GM18951 (cell line): ENCODE measurements around the gene RNU1-2.
"Not testable (repeated sequence)": the region's sequence is repeated elsewhere in the genome, so short reads cannot be mapped to it uniquely, and the experiment has no call there.

ENCODE experiments used
- POLR2A ChIP-seq: IDR thresholded peaks from 4 replicates; pipeline ENCODE4 v1.6.1; 2011; ENCODE audit warnings: mild to moderate bottlenecking; ENCODE audit not compliant: insufficient read length, insufficient read depth; ENCODE audit errors: extremely low read depth
- in situ Hi-C: fragments of 300-500 bp; cut with MboI; formaldehyde crosslinking; loops from one replicate; pipeline ENCODE4 v1.12.0; 2022; ENCODE audit warnings: low sequenced_read_pairs, mixed read lengths, inconsistent platforms; ENCODE audit not compliant: unreplicated experiment

The RNU1-2 gene

DNA sequence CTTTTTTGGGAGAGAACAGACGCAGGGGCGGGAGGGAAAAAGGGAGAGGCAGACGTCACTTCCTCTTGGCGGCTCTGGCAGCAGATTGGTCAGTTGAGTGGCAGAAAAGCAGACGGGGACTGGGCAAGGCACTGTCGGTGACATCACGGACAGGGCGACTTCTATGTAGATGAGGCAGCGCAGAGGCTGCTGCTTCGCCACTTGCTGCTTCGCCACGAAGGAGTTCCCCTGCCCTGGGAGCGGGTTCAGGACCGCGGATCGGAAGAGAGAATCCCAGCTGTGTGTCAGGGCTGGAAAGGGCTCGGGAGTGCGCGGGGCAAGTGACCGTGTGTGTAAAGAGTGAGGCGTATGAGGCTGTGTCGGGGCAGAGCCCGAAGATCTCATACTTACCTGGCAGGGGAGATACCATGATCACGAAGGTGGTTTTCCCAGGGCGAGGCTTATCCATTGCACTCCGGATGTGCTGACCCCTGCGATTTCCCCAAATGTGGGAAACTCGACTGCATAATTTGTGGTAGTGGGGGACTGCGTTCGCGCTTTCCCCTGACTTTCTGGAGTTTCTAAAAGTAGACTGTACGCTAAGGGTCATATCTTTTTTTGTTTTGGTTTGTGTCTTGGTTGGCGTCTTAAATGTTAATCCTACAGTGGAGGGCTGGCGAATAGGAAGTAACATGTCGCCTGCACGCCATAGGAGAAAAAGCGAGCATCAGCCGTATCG lies at the start of gene RNU1-2:
RNU1-2 (plus strand) TSS at position 383 of the 718 bp plus-strand sequence.
- TF ChIP-seq POLR2A, result peak; percentile 94
- in situ Hi-C loops, result not testable (repeated sequence)

DNA sequence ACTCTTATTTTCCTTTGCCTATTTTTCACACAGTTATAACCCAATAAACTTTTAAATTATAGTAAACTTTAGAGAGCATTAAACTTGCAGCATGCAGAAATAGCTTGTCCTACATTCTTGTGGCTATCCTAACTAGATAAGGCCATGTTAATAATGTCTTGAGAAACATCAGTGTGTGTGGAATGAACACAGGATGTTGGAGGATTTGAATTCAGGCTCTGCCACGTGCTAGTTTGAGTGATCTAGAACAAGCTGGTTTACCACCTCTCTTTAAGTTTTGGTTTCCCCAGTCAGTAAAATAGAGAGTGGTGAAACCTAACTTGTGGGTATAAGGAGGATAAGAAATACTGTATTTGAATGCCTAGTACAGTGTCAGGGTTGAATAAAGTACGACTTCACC lies 39.6 kb upstream of the RNU1-2 start:
- in situ Hi-C loops, result not testable (repeated sequence)

DNA sequence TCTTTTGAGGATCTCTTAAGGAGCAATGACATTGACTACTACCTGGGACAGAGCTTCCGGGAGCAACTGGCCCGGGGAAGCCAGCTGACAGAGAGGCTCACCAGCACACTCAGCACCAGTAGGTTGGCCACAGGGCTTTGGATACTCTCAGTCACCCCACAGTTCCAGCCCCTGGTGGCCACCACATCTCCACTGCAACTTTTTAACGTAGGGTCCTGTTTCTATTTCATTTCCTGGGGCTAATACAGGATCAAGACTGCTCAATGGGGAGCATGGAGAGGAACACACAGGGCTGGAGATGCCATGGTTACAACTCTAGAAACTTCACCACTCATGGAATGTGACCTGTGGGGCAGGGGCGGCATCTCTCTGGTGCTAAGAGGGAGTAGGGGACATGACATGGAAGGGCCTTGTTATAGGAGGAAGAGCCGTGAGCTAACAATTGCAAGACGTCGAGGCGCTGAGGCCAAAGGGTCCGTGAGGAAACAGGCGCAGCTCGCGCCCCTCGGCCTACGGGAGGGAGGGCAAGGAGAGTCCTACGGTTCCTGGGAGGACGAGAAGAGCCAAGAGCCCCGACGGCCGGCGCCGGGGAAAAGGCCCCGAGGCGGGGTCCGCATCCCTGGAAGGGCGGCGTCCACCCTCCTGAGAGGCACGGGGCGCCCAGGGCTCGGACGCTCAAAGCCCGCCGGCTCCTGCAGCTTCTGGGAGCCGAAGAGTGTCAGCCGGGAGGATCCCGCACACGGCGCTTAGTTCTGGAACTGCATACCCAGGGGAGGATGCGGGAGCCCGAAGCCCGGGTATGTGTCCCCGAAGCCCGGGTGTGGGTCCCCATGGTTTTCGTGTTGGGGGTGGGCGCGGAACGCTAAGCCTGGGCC lies 36.4 kb upstream of the RNU1-2 start:
- in situ Hi-C loops, result loop anchor here (10.0 kb wide), 1 partner anchor 315 kb away; no protein-coding TSS in a partner anchor

DNA sequence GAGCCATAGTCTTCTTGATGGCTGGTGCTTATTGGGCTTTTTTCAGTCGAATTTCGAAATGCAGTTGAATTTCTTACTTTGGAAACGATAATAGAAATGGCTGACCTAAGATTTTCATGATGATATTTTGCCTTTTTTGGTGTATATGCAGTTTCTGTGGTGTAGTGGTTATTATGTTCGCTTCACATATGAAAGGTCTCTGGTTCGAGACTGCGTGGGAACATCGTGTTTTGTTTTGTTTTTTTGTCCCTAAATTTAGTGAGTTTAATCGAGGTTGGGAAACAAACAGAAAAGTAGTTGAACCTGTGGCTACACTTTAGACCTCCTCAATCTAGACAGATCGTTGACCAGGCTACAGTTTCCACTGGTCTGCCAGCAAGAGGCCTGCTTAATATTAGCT lies 35.7 kb upstream of the RNU1-2 start:
- in situ Hi-C loops, result loop anchor here (10.0 kb wide), 1 partner anchor 315 kb away; no protein-coding TSS in a partner anchor

DNA sequence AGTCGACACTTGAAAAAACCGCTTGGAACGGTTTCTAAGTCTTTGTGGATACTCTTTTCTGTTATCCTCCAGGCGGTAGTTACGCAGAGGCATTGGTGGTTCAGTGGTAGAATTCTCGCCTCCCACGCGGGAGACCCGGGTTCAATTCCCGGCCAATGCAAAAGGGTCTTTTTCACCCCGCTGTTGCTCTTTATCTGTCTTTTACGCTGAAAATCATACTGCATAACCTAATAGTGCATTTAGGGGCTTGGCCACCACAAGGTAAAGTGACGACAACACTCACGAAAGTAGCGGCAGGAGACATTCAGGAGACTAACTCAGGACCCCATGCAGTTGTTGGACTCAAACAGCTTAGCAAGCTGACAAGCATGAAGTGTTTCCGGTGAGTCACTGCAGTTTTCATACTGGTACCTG lies 33.9 kb upstream of the RNU1-2 start:
- in situ Hi-C loops, result loop anchor here (10.0 kb wide), 1 partner anchor 317 kb away; no protein-coding TSS in a partner anchor

DNA sequence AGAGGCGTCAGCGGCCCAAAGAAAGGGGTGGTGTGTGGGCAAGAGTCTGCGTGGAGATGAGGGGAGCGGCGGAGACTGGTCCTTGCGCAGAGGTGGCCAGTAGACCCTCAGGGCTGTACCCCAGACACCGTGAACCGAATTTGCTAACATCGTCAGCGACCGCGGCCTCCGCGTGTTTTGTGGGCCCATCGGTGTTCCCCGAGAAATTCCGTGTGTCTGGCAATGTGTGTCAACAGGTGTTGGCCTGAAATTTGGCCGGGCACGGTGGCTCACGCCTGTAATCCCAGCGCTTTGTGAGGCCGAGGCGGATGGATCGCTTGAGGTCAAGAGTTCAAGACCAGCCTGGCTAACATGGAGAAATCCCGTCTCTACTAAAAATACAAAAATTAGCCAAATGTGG lies 33.4 kb upstream of the RNU1-2 start:
- in situ Hi-C loops, result loop anchor here (10.0 kb wide), 1 partner anchor 318 kb away; no protein-coding TSS in a partner anchor

DNA sequence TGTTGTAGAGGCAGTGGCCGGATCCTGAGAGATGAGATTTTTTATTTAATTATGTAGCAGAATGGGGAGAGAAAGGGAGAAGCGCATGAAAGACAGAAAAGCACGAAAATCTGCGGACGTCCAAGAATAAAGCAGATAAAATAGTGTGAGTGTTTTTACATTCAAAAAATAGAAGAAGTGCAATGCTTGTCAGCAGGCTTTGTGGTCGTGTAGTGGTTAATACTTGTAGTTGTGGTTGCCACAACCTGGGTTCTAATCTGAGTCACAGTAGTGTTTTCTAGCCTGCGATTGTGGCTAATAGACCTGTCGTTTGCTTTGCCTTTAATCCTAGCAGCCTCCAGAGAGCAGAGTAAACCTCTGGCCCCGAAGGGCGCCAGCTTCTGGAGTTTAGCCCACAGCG lies 32.8 kb upstream of the RNU1-2 start:
- in situ Hi-C loops, result loop anchor here (10.0 kb wide), 1 partner anchor 318 kb away; no protein-coding TSS in a partner anchor

DNA sequence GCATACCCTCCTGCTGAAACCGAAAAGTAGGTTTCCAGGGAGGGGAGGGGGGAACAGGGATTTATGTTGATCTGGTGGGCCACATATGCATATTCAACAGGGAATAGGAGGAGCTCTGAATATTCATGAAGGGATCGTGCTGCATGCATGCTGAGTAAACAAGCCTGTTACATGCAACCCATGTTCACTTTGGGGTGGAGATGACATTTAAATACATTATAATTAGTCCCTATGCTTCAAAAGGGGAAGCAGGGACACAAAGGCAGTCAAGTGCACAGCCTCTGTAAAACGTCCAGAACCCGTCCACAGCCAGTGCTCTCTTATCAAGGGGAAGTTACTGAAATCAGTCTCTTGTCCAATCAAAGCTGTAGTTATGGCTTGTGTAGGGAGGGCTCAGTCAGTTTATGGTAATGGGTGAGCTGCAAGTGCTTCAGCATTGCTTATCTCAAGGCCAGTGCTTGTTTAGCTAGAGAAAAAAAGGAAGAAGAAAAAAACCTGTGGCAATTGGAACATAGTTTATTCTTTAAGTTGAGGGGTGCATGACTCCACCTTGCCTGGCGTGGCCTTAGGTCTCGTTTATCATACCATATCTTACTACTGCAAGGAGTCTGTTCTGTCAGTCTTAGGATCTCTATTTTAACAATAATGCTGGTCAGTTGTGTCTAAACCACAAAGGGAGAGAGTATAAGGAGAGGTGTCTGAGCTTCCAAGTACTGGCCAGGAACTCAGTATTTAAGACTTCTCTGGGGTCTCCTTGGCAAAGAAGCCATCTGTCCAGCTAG lies 28.7 kb upstream of the RNU1-2 start:
- in situ Hi-C loops, result loop anchor here (10.0 kb wide), 1 partner anchor 322 kb away; no protein-coding TSS in a partner anchor

DNA sequence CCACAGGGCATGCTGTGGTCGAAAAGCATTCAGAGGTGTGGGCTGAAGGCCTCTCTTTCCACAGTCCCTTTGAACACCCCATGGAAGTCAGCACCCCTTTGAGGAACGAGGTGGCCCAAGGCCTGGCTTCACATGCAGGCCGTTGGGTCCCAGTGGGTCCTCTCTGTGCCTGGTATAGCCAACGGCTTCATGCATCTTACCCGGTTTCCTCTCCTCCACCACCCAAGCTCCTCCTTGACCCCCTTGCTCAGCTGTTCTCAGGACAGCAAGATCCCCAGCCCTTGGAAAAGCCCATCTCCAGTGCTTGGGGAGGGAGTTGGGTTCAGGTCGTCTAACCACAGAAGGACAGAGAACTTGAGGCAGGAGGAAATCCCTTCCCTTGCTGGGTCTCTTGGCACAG lies 27.0 kb upstream of the RNU1-2 start:
- in situ Hi-C loops, result loop anchor here (10.0 kb wide), 1 partner anchor 324 kb away; no protein-coding TSS in a partner anchor

DNA sequence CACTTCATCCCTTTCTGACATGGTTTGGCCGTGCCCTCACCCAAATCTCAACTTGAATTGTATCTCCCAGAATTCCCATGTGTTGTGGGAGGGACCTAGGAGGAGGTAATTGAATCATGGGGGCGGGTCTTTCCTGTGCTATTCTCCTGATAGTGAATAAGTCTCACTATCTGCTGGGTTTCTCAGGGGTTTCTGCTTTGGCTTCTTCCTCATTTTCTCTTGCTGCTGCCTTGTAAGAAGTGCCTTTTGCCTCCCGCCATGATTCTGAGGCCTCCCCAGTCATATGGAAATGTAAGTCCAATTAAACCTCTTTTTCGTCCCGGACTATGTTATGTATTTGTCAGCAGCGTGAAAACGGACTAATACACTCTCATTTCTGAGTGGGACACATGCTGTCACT lies 25.8 kb upstream of the RNU1-2 start:
- in situ Hi-C loops, result loop anchor here (10.0 kb wide), 1 partner anchor 325 kb away; no protein-coding TSS in a partner anchor

DNA sequence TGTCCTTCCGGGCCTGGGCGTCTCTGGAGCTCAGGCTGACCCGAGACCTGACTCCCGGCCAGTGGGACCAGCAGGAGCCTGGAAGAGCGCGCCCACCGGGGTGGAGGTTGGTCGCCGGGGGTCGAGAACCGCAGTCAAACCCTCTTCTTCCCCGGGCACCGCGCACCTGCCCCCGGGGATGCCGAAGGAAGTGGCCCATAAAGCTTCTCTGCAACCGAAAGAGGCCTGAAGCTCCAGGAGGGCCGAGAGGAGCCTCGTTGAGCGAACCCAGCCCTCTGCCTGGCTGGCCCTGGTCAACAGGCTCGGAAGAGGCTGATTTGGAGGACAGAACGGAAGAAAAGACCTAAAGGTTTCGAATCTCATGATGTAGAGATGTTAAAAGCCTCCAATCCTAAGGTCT lies 24.6 kb upstream of the RNU1-2 start:
- in situ Hi-C loops, result not testable (repeated sequence)

DNA sequence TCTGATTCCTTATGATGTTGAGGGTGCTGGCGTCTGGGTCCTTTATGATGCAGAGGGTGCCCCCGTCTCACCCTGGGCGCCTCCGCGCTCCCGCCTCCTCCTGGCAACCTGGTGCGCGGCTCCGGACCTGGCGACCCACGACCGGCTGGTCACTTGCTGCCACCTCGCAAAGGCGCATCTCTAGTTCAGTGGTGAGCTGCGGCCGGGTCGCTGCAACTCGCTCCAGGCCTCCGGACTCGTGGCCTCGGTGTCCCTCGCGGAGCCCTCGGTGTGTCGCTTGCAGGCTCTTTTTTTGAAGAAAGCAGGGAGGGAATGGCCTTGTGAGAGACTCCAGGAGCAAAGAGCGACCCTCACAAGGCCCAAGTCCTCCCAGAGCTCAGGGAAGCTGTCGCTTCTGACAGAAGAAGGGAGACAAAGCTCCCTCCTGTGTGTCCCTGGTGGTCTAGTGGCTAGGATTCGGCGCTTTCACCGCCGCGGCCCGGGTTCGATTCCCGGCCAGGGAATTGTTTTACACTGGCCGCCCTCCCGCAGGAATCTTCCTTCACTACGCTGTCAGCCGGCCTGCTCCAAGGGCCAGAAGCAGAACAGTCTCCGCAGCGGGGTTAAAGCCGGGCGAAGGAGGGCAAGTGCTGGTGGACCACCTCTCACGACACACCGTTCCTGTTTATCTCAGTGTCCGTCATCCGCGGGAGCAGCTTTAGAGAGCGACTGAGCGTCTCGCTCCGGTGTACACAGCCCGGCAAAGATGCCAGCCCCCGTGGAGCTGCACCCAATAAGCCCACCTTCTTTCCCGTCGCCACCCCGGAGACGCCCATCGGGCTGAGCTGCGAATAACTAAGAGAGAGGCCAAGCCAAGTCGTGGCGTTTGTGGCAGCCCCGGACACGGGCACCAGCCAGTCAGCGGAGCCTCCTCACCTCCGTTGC lies 23.4 kb upstream of the RNU1-2 start:
- in situ Hi-C loops, result not testable (repeated sequence)

DNA sequence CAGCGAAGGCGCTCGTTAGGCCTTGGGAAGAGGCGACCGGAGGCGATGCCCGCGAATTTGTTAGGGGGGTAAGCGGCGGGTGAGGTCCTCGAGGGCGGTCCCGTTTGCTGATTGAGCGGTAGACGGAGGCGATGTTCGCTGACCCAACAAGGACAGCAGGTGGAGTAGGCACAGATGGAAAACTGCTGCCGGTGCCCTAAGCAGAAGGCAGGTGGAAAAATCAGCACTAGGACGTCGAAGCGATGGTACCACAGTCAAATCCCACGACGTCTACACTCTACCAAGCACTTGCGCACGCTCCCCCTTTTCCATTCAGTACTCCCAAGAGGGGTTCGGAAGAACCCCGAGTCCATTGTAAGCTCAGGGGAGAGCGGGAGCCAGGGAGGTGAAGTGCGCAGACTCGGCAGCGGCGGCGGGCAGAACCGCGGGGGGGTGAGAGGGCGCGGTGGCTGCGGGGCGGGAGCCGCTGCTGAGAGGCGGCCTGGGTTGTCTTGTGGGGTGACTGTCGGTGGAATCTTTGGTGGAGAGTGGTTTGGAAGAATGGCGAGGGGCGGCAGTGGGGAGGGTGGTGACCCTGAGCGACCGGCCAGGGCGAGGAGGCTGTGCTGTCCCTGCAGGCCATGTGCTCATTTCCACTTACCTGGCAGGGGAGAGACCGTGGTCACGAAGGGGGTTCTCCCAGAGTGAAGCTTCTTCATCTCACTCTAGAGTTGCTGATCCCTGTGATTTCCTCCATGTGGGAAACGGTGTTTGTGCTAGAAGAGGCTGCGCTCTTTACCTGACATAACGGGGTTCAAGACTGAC lies 22.5 kb upstream of the RNU1-2 start:
- in situ Hi-C loops, result not testable (repeated sequence)

DNA sequence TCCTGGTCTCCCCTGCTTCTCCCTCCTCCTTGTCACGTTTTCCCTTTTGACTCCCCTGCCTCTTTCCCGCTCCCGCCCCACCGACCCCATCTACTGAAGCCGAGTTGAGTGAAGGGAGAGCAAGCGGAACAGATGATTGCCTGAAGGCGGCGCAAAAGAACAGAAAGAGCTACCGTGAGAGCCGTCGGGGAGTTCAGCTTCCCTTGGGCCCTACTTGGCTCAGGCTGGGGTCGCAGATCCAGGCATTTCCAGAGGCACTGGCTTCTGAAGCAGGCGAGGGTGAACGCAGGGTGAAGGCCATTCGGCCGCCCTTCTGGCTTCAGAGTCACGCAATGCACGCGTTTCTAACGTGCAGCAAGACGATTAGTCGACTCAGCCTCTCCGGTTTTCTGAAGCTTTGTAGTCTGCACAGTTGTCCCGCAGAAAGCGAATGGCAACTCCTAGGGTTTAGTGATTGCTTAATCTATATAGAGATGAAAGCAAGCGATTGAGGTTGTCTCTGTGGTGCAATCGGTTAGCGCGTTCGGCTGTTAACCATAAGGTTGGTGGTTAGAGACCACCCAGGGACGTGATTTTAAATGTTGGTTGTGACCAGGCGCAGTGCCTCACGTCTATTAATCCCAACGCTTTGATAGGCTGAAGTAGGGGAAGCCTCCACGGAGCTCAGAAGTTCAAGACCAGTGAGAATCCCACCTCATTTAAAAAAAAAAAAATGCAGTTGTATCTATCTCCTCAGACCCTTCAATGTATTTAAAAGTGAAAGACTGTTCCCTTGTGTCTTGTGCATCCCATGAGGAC lies 20.6 kb upstream of the RNU1-2 start:
- in situ Hi-C loops, result not testable (repeated sequence)

DNA sequence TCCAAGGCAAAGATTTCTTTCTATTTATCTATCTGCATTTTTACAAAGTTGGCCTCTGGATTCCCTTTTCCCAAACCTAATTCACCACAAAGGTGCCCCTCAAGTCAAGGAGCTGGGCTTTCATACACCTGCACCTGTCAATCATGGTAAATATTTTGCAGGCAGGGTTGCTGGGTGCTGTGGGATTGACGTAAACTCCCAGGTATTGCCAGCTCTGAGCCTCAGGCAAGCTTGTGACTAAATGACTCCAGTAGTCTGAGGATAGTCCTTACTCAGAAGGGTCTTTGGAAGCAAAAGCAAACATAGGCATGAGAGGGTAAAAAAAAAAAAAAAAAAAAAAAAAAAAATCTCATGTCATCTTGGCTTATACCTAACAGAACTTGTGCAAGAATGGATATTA lies 14.0 kb upstream of the RNU1-2 start:
- in situ Hi-C loops, result loop anchor here (5.0 kb wide), 1 partner anchor 159 kb away; no protein-coding TSS in a partner anchor
